Testis (tissue), 3 donors: ENCODE measurements around the gene LPO. TPM values are rescaled to one million over a fixed set of nuclear protein-coding genes. Genes with fewer than 3 reads are reported as not detected.

Experiments used
- DNase-seq: peaks from one replicate; pipeline ENCODE4 v3.0.0-alpha.2; 2019
- H3K27ac ChIP-seq, 2 donors: fragments of 200-600 bp; sonication (generic); one replicate each; pipeline ENCODE4 v1.5.1; 2019
- H3K27me3 ChIP-seq: fragments of 200-600 bp; sonication (generic); one replicate; pipeline ENCODE4 v1.5.1; 2019
- H3K36me3 ChIP-seq: fragments of 200-600 bp; sonication (generic); one replicate; pipeline ENCODE4 v1.5.1; 2017; ENCODE audit warnings: low read depth; ENCODE audit errors: missing control alignments
- H3K4me1 ChIP-seq: fragments of 200-600 bp; sonication (generic); one replicate; pipeline ENCODE4 v1.5.1; 2019
- H3K4me3 ChIP-seq, 2 donors: fragments of 200-600 bp; sonication (generic); one replicate each; pipeline ENCODE4 v1.5.1; 2017 to 2019
- H3K9me3 ChIP-seq: fragments of 200-600 bp; sonication (generic); one replicate; pipeline ENCODE4 v1.5.1; 2017
- CTCF ChIP-seq, 3 experiments: fragments of 450-650 bp in 2 of 3; fragments of 200-600 bp in 1 of 3; sonication (generic) in 1 of 3; IDR thresholded peaks; one replicate each; pipeline ENCODE4 v1.5.1; 2016 to 2019; ENCODE audit warnings: antibody characterized with exemption in 3 of 3, mild to moderate bottlenecking in 2 of 3, moderate library complexity in 1 of 3
- POLR2A ChIP-seq: fragments of 450-650 bp; IDR thresholded peaks from one replicate; pipeline ENCODE4 v1.6.1; 2017; ENCODE audit warnings: antibody characterized with exemption, mild to moderate bottlenecking, moderate library complexity
- WGBS, 2 donors: methylation state at CpG; one replicate each; pipeline ENCODE4 v1.1.5; 2018; 5-methylcytosine and 5-hydroxymethylcytosine counted together
- intact Hi-C: fragments of 100-400 bp; cut with DNase I; formaldehyde crosslinking; loops from one replicate; pipeline ENCODE4 v1.15.1; 2023; ENCODE audit warnings: low total_unique reads
- polyA plus RNA-seq: library from polyadenylated mRNA; stranded (reverse); fragments of 350-450 nt; fragmentation: Illumina TruSeq; extraction: RNeasy Lipid Tissue Mini Kit (QIAGEN cat#74804); gene quantifications from one replicate; pipeline ENCODE4 v1.2.3, GENCODE V29; 2014; ENCODE audit warnings: low read depth, low replicate concordance; ENCODE audit not compliant: insufficient read depth
- total RNA-seq, 2 donors: library from RNA; depleted of rRNA; stranded (reverse); fragments of >200 nt; gene quantifications; one replicate each; pipeline ENCODE4 v1.2.3, GENCODE V29; 2016

Gene LPO
- total and polyA plus RNA-seq, 3 donors from 2014 or later = 1.8 to 2.7 (median 2.0) TPM

GRCh38 chr17:58307468-58308172, 69.2 kb downstream of the LPO start:
- Histone ChIP-seq H3K36me3 (no peaks in the 10 kb centered on the region), H3K4me1 (no peaks in the 10 kb centered on the region), H3K27me3 (no peaks in the 10 kb centered on the region), H3K27ac (no peak overlapping the region), H3K9me3 (no peaks in the 10 kb centered on the region), H3K4me3 (no peak overlapping the region)
- peak; percentile 9 for DNase-seq
- 83 to 84% methylated on average over 13 to 20 of the region's 20 CpGs for WGBS, 2 donors
- intact Hi-C loops = no loop called here
- TF ChIP-seq POLR2A (no peak), CTCF (IDR thresholded peaks at IDR 0.05) (no peak)

GRCh38 chr17:58308173-58308984, 70.0 kb downstream of the LPO start:
- no peak for DNase-seq
- intact Hi-C loops = no loop called here
- H3K4me1 ChIP-seq = no peaks in the 10 kb centered on the region
- no peaks in the 10 kb centered on the region for H3K9me3 ChIP-seq
- no peaks in the 10 kb centered on the region for H3K27me3 ChIP-seq
- H3K4me3 ChIP-seq = no peak overlapping the region
- no peak overlapping the region for H3K27ac ChIP-seq
- H3K36me3 ChIP-seq = no peaks in the 10 kb centered on the region
- 62 to 80% methylated on average over 18 to 30 of the region's 32 CpGs for WGBS, 2 donors
- TF ChIP-seq POLR2A = no peak
- no peak for TF ChIP-seq CTCF (IDR thresholded peaks at IDR 0.05)

- H3K9me3 ChIP-seq = no peaks in the 10 kb centered on the region
- no peaks in the 10 kb centered on the region for H3K36me3 ChIP-seq
- DNase-seq = peak; percentile 4
- intact Hi-C loops = no loop called here
- H3K4me3 ChIP-seq = no peak overlapping the region
- no peak overlapping the region for H3K27ac ChIP-seq
- TF ChIP-seq CTCF (IDR thresholded peaks at IDR 0.05) (no peak), POLR2A (no peak)
- no peaks in the 10 kb centered on the region for H3K4me1 ChIP-seq
- WGBS, 2 donors = 79 to 80% methylated on average over 18 to 21 of the region's 21 CpGs
- H3K27me3 ChIP-seq = no peaks in the 10 kb centered on the region
Measured at GRCh38 chr17:58308985-58309917, 70.9 kb downstream of the LPO start.

- 76 to 78% methylated on average over 5 of the region's 5 CpGs for WGBS, 2 donors
- H3K27me3 ChIP-seq = no peaks in the 10 kb centered on the region
- H3K9me3 ChIP-seq = no peaks in the 10 kb centered on the region
- H3K36me3 ChIP-seq = no peaks in the 10 kb centered on the region
- DNase-seq = peak; percentile 6
- H3K4me1 ChIP-seq = no peaks in the 10 kb centered on the region
- no peak overlapping the region for H3K27ac ChIP-seq
- no peak for TF ChIP-seq POLR2A
- no peak for TF ChIP-seq CTCF (IDR thresholded peaks at IDR 0.05)
- H3K4me3 ChIP-seq = no peak overlapping the region
- intact Hi-C loops = no loop called here
Measured at GRCh38 chr17:58309918-58310259, 71.5 kb downstream of the LPO start.
